Panc1 (cell line): Measurements from ENCODE around the gene DGCR6L. TPM values are rescaled to one million over a fixed set of nuclear protein-coding genes. Genes with fewer than 3 reads are reported as not detected.
"Not testable (repeated sequence)": the region's sequence is repeated elsewhere in the genome, so short reads cannot be mapped to it uniquely, and the experiment has no call there.

Experiments
- ATAC-seq: fragments of 200-7000 bp; cut with Tn5 transposase; 2 replicates; pipeline ENCODE4 v1.9.1; 2020; ENCODE audit warnings: mild to moderate bottlenecking, moderate library complexity
- BruUV-seq: library from RNA; stranded (reverse); fragments of 400-500 nt; replicated peaks from 2 replicates; lab custom pipeline; 2021; lab: Mats Ljungman, UMichigan
- CTCF ChIA-PET: fragments of 300-600 bp; sonication (Branson Sonifier 250); formaldehyde crosslinking; loops from one replicate; lab custom pipeline; 2022; ENCODE audit warnings: antibody characterized with exemption; lab: Charles Lee
- POLR2A ChIA-PET: fragments of 300-600 bp; sonication (Branson Sonifier 250); formaldehyde crosslinking; loops from one replicate; lab custom pipeline; 2022; ENCODE audit warnings: antibody characterized with exemption; lab: Charles Lee
- DNase-seq: peaks from one replicate; pipeline ENCODE4 v3.0.0-alpha.2; 2010; ENCODE audit warnings: low read depth, low spot score
- H3K27ac ChIP-seq: 2 replicates; pipeline ENCODE4 v1.5.1; 2011; ENCODE audit warnings: mild to moderate bottlenecking, low read length, inconsistent platforms
- H3K27me3 ChIP-seq: fragments of 200-500 bp; sonication (Bioruptor generic); 2 replicates; pipeline ENCODE4 v1.6.0; 2014; ENCODE audit warnings: low read length, inconsistent platforms; ENCODE audit not compliant: control insufficient read depth, insufficient read depth
- H3K36me3 ChIP-seq: fragments of 200-500 bp; sonication (Bioruptor generic); 2 replicates; pipeline ENCODE4 v1.5.1; 2014; ENCODE audit warnings: inconsistent platforms, mild to moderate bottlenecking, low read length, moderate library complexity; ENCODE audit not compliant: control insufficient read depth, insufficient read depth
- H3K4me1 ChIP-seq: 2 replicates; pipeline ENCODE4 v1.5.1; 2011; ENCODE audit warnings: inconsistent platforms, mild to moderate bottlenecking, low read length, moderate library complexity; ENCODE audit not compliant: control insufficient read depth, insufficient read depth
- H3K4me3 ChIP-seq, 2 experiments: 2 replicates each; pipeline ENCODE4 v1.5.1; 2011 to 2012; ENCODE audit warnings: low read depth in 2 of 2, low read length in 2 of 2, mild to moderate bottlenecking in 2 of 2, inconsistent platforms in 1 of 2, moderate library complexity in 1 of 2
- H3K9me3 ChIP-seq: fragments of 200-500 bp; sonication (Bioruptor generic); 2 replicates; pipeline ENCODE4 v1.5.1; 2014; ENCODE audit warnings: low read depth, mild to moderate bottlenecking, inconsistent platforms, low read length, moderate library complexity; ENCODE audit not compliant: control insufficient read depth, insufficient read depth
- POLR2AphosphoS5 ChIP-seq: IDR thresholded peaks from 2 replicates; pipeline ENCODE4 v1.6.1; 2012; ENCODE audit warnings: mild to moderate bottlenecking, low read depth, low read length, moderate library complexity
- SIN3A ChIP-seq: IDR thresholded peaks from 2 replicates; pipeline ENCODE4 v1.6.1; 2012; ENCODE audit warnings: low read depth, mild to moderate bottlenecking, low read length, moderate library complexity, borderline replicate concordance; ENCODE audit not compliant: insufficient read depth
- TCF7L2 ChIP-seq: IDR thresholded peaks from 2 replicates; pipeline ENCODE4 v1.6.1; 2011; ENCODE audit warnings: mild to moderate bottlenecking, low read depth, low read length, inconsistent platforms
- in situ Hi-C: cut with HindIII; loops from 2 replicates; pipeline ENCODE4 v1.10.0; 2016; ENCODE audit warnings: low sequenced_read_pairs, low pct_unique_long_range_greater_than_20kb
- intact Hi-C: fragments of 100-400 bp; cut with micrococcal nuclease; formaldehyde crosslinking; loops from one replicate; pipeline ENCODE4 v1.10.0; 2022; ENCODE audit not compliant: unreplicated experiment
- total RNA-seq: library from RNA; stranded (reverse); gene quantifications from one replicate; pipeline ENCODE4 v1.2.1, GENCODE V29; 2021; ENCODE audit not compliant: unreplicated experiment
- TF ChIP-seq, protein P1 (sequence below): fragments of 450-650 bp; IDR thresholded peaks from 2 replicates; pipeline ENCODE4 v1.5.1; 2017; ENCODE audit warnings: mild to moderate bottlenecking
- TF ChIP-seq, protein P2 (sequence below), 2 experiments: IDR thresholded peaks; 2 replicates each; pipeline ENCODE4 v1.6.1; 2011 to 2012; ENCODE audit warnings: low read depth in 2 of 2, control low read depth in 1 of 2, low read length in 1 of 2, mild to moderate bottlenecking in 1 of 2, moderate library complexity in 1 of 2; ENCODE audit not compliant: insufficient read depth in 1 of 2

DGCR6L gene
- total RNA-seq, 1 experiment from 2014 or later = 43.5 TPM

DNA sequence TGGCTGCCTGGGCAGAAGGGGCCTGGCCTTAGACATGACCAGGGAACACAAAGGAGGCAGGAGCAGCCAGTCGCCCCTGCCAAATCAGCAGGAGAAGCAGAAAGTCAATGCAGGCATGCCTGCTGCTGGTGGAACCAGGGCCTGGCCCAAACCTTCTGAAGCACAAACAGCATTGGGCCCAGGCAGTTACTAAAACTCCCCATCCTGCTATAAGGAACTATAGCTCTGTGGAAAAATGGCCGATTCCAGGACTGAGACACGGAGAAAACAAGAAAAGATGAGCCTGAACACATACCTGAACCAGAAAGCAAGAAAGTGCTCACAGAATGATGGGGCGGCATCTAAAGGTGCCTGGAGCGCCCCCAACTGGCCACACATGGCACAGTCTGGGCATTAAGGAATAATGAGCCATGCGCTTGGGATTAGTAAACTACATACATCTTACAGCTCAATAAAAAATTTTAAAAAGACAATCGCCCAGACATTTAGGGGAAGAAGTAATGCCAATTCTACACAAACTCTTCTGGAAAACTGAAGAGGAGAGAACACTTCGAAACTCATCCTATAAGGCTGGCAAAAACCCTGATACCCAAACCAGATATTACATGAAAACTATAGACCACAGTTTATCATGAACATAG is 2.3 kb downstream of the DGCR6L start:
- H3K4me1 ChIP-seq, ATAC-seq, H3K36me3 ChIP-seq, H3K4me3 ChIP-seq, H3K27ac ChIP-seq, in situ Hi-C loops, DNase-seq, POLR2A ChIA-PET, H3K9me3 ChIP-seq, H3K27me3 ChIP-seq, intact Hi-C loops: not testable (repeated sequence)
- CTCF ChIA-PET = interaction anchor here (0.6 kb wide), 1 partner anchor 364 kb away, joined by 3 read pairs; no protein-coding TSS in a partner anchor
- TSS peak; percentile 72 for BruUV-seq
- TF ChIP-seq, protein P1, sequence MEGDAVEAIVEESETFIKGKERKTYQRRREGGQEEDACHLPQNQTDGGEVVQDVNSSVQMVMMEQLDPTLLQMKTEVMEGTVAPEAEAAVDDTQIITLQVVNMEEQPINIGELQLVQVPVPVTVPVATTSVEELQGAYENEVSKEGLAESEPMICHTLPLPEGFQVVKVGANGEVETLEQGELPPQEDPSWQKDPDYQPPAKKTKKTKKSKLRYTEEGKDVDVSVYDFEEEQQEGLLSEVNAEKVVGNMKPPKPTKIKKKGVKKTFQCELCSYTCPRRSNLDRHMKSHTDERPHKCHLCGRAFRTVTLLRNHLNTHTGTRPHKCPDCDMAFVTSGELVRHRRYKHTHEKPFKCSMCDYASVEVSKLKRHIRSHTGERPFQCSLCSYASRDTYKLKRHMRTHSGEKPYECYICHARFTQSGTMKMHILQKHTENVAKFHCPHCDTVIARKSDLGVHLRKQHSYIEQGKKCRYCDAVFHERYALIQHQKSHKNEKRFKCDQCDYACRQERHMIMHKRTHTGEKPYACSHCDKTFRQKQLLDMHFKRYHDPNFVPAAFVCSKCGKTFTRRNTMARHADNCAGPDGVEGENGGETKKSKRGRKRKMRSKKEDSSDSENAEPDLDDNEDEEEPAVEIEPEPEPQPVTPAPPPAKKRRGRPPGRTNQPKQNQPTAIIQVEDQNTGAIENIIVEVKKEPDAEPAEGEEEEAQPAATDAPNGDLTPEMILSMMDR = peak; percentile 84

DNA sequence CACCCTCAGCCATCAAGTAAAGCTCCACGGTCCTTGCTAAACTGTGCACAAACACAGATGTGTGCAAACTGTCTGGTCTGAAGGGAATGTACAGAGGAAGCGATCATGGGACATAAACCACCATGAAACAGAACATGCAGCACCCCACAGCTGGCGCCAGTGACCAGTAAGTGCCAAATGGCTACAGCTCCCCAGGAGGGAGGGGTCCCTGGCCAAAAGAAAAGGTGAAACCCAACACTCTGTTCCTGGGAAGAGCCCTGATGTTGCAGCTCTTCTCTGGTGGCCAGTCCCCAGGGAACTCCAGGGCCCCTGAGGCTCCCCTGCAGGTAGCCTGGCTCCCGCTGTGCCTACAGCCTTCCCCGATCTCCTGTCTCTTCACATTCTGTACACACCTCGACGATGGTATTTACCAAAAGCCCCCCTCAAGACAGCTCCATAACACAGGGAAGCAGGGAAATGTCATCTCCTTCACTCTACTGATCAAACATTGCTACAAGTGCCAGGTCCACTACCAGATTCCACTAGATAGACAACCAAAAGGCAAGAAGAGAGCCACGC is 2.9 kb downstream of the DGCR6L start:
- Histone ChIP-seq H3K4me1 (peaks cover 6% of the 10 kb centered on the region), H3K27me3 (no peaks in the 10 kb centered on the region), H3K9me3 (no peaks in the 10 kb centered on the region), H3K36me3 (no peaks in the 10 kb centered on the region), H3K27ac (no peak overlapping the region), H3K4me3 (no peak overlapping the region)
- no TSS peak for BruUV-seq
- ATAC-seq = no peak
- in situ Hi-C loops (no loop called here), intact Hi-C loops (no loop called here)
- TF ChIP-seq, protein P2, sequence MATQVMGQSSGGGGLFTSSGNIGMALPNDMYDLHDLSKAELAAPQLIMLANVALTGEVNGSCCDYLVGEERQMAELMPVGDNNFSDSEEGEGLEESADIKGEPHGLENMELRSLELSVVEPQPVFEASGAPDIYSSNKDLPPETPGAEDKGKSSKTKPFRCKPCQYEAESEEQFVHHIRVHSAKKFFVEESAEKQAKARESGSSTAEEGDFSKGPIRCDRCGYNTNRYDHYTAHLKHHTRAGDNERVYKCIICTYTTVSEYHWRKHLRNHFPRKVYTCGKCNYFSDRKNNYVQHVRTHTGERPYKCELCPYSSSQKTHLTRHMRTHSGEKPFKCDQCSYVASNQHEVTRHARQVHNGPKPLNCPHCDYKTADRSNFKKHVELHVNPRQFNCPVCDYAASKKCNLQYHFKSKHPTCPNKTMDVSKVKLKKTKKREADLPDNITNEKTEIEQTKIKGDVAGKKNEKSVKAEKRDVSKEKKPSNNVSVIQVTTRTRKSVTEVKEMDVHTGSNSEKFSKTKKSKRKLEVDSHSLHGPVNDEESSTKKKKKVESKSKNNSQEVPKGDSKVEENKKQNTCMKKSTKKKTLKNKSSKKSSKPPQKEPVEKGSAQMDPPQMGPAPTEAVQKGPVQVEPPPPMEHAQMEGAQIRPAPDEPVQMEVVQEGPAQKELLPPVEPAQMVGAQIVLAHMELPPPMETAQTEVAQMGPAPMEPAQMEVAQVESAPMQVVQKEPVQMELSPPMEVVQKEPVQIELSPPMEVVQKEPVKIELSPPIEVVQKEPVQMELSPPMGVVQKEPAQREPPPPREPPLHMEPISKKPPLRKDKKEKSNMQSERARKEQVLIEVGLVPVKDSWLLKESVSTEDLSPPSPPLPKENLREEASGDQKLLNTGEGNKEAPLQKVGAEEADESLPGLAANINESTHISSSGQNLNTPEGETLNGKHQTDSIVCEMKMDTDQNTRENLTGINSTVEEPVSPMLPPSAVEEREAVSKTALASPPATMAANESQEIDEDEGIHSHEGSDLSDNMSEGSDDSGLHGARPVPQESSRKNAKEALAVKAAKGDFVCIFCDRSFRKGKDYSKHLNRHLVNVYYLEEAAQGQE (IDR thresholded peaks at IDR 0.05; ENCODE audit: insufficient read depth in 1 of 2, low read depth in 2 of 2, low read length in 1 of 2) = no peak
- TF ChIP-seq TCF7L2 = no peak
- no peak for TF ChIP-seq SIN3A
- TF ChIP-seq POLR2AphosphoS5 = no peak
- TF ChIP-seq, protein P1 = no peak
- POLR2A ChIA-PET = no interaction called here
- CTCF ChIA-PET = no interaction called here
- DNase-seq = no peak
